RKO (cell line): Measurements from ENCODE around the gene NBEAL1.
"Not testable (repeated sequence)": the region's sequence is repeated elsewhere in the genome, so short reads cannot be mapped to it uniquely, and the experiment has no call there.

Experiments
- DNase-seq: peaks from one replicate; pipeline ENCODE4 v3.0.0-alpha.2; 2016; ENCODE audit warnings: low spot score

Gene NBEAL1

DNA sequence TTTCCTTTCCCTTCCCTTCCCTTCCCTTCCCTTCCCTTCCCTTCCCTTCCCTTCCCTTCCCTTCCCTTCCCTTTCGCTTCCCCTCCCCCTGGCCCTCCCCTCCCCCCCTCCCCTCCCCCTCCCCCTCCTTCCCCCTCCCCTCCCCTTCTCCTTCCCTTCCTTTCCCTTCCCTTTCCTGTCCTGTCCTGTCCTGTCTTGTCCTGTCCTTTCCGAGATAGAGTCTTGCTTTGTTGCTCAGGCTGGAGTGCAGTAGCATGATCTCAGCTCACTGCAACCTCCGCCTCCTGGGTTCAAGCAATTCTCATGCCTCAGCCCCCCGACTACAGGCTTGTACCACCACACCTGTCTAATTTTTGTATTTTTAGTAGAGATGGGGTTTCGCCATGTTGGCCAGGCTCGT is 24.5 kb downstream of the NBEAL1 start:
- not testable (repeated sequence) for DNase-seq

GRCh38 chr2:203040966-203041521 is 26.4 kb downstream of the NBEAL1 start:
- DNase-seq, result no peak

DNA sequence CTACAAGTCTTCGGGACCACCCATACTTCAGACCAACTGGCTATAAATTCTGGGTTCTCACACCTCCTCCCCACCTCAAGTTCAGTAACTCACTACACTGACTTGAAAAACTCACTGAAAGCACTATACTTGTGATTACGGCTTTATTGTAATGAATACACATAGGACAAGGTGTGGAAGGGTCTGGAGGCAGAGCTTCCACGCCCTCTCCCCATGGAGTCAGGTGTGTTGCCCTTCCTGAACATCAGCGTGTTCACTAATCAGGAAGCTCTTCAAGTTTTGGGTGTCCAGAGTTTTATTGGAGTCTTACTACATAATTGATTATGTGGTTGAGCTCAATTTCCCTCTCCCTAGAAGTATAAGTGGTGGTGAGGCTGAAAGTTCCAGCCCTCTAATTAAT is 27.5 kb downstream of the NBEAL1 start:
- no peak for DNase-seq

DNA sequence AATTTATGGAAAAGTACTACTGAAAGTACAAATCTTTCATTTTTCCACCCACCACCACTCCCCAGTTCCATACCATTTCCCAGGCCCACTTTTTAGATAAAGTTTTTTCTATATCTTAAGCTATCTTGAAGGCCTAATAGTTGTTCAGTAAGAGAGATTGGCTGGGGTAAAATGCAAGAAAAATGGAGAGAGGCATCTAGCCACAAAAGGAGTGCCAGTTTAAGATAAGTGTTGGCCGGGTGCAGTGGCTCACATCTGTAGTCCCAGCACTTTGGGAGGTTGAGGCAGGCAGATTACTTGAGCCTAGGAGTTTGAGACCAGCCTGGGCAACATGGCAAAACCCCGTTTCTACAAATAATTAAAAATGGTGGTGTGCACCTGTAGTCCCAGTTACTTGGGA is 28.6 kb downstream of the NBEAL1 start:
- no peak for DNase-seq

DNA sequence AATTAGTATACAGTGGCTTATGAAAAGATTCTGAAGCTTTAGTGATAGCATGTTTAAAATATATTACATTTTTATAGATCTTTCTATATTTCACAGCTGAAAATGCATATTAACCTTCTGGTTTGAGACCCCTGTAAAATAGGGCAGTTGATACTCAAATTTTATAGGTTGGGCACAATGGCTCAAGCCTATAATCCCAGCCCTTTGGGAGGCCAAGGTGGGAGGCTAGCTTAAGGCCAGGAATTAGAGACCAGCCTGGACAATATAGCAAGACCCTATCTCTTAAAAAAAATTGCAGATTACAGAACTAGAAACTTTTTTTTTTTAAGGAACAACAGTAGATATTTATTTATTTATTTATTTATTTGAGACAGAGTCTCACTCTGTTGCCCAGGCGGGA is 31.2 kb downstream of the NBEAL1 start:
- no peak for DNase-seq

- DNase-seq, result no peak
These were observed 37.9 kb downstream of the NBEAL1 start for GRCh38 chr2:203052539-203052938.

- no peak for DNase-seq
These were observed 45.0 kb downstream of the NBEAL1 start for GRCh38 chr2:203059567-203060240.

DNA sequence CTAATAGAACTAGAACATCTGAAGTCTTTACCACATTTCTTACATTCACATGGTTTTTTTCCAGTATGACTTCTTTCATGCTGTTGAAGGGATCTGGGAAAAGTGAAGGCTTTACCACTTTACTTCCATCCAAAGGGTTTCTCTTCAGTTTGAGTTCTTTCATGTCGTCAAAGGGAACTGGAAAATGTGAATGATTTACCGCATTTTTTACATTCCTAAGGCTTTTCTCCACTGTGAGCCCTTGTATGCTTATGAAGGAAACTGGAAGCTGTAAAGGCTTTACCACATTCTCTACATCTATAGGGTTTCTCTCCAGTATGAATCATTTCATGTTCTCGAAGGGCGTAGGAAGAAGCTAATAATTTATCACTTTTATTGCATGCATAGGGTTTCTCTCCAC is 46.7 kb downstream of the NBEAL1 start:
- DNase-seq, result no peak

- DNase-seq, result no peak
These were observed 47.5 kb downstream of the NBEAL1 start for GRCh38 chr2:203062126-203062525.

- not testable (repeated sequence) for DNase-seq
These were observed 51.9 kb downstream of the NBEAL1 start for GRCh38 chr2:203066519-203067091.

DNA sequence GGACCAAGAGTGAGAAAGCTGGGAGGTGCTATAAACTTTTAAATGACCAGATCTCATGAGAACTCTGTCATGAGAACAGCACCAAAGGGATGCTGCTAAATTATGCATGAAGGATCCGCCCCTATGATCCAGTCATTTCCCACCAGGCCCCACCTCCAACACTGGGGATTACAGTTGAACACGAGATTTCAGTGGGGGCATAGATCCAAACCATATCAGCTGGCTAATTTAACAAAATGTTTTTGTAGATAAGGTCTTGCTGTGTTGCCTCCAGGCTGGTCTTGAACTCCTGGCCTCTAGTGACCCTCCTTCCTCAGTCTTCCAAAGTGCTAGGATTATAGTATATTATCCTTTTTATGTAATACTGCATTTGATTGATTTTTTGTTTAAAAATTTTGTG is 56.0 kb downstream of the NBEAL1 start:
- DNase-seq, result no peak

GRCh38 chr2:203071148-203071547 is 56.5 kb downstream of the NBEAL1 start:
- DNase-seq, result no peak

DNA sequence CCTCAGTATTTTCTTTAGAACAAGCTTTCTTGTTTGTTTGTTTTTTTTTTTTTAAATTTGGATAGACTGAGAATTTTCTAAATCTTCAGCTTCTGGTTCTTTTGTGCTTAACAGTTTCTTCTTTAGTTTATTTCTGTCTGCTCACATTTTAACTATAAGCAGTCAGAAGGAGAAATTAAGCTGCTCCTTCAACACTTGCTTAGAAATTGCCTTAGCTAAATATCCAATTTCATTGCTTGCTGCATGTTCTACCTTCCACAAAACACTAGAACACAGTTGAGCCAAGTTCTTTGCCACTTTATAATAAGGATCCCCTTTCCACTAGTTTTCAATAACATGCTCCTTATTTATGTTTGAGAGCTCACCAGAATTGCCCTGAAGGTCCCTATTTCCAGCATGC is 57.7 kb downstream of the NBEAL1 start:
- no peak for DNase-seq

DNA sequence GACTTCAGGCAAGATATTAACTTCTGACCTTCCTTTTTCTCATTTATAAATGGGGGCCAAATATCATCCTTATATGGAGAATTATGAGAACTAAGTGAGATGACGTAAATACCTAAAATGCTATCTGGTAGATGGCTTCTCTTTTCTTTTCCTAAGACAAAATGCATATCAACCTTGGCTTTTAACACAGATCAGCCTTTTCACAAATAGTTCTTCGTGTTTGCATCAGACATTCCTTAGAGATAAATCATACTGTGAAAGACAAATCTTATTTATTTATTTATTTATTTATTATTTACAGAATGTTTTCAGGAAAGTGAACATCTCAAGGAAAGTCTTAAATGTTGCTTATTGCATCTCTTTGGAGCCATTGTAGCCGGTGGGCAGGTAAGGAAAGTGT is 62.8 kb downstream of the NBEAL1 start:
- no peak for DNase-seq

GRCh38 chr2:203080447-203081045 is 65.9 kb downstream of the NBEAL1 start:
- DNase-seq, result no peak

DNA sequence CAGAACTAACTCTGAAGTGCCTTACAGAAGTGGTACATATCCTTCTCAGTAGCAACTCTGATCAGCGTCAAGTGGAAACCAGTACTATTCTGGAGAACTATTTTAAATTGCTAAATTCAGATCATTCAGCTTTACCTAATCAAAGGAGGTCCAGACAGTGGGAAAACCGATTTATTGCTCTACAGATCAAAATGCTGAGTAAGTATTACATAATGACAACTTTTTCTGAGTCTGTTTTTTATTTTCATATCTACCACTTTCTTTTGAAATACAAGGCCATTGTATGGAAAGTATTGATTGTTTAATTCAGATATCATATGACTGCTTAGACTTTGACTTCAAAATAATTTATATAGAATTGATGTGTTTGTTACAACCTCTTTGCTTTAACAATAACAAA is 68.7 kb downstream of the NBEAL1 start:
- no peak for DNase-seq

DNA sequence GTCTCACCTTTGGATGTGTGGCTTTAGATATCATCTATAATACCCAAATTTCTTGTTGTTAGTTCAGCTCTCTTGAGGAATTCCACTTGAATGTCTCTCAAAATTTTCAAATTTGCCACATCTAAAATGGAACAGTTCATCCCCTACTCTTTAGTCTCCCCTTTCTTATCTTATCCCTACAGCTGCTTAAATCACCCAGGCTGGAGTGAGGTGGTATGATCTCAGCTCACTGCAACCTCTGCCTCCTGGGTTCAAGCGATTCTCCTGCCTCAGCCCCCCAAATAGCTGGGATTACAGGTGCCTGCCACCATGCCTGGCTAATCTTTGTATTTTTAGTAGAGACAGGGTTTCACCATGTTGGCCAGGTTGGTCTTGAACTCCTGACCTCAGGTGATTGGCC is 71.7 kb downstream of the NBEAL1 start:
- not testable (repeated sequence) for DNase-seq

- not testable (repeated sequence) for DNase-seq
These were observed 76.0 kb downstream of the NBEAL1 start for GRCh38 chr2:203090721-203091120.

DNA sequence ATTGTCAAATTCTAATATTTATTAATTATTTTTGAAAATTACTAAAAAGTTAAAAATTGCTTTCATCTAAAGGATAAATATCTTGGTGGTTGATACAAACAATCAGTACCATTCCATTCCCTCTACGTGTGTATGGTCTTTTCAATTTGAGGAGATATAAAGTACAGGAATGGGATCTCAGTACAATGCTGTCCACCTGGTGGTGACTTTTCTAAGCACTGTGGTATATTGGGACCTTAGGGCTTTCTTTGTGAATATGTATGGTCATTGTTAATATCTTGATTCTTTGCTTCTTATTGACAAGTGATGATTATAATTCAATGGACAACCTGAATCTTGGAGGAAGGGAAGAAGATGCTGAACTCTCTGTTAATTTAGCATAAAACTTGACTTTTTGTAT is 83.1 kb downstream of the NBEAL1 start:
- peak; percentile 33 for DNase-seq

- DNase-seq, result not testable (repeated sequence)
These were observed 87.7 kb downstream of the NBEAL1 start for GRCh38 chr2:203102357-203102756.

DNA sequence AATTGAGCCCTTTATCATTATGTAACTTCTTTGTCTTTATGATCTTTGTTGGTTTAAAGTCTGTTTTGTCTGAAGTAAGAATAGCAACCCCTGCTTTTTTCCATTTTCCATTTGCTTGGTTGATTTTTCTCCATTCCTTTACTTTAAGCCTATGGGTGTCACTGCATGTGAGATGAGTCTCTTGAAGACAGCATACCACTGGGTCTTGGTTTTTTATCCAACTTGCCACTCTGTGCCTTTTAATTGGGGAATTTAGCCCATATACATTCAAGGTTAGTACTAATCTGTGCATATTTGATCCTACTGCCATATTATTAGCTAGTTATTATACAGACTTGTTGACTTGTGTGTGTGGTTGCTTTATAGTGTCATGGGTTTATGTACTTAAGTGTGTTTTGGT is 89.6 kb downstream of the NBEAL1 start:
- no peak for DNase-seq

DNA sequence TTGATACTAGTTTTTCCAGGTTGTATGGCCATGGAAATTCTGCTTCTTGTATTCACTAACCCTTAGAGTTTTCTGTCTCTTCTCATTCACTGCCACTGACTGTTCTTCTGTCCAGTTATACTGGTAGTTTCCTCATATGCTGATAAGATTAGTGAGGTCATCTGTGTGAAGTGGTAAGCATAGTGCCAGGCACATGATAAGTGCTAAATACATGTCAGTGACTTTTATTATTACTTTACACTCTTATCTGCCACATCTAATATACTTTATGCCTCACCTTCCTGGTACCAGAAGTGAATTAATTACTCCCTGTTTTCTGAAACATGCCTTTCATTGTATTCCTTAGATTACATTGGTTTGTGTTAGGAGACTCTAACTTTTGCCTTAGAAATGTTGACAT is 91.3 kb downstream of the NBEAL1 start:
- DNase-seq, result no peak

DNA sequence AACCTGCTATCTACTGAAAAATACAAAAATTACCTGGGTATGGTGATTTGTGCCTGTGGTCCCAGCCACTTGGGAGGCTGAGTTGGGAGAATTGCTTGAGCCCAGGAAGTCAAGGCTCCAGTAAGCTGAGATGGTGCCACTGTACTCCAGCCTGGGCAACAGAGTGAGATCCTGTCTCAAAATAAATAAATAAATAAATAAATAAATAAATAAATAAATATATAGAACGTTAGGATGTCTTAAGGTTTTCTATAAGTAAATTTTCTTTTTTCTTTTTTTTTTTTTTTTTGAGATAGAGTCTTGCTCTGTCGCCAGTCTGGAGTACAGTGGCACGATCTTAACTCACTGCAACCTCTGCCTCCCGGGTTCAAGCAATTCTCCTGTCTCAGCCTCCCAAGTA is 95.8 kb downstream of the NBEAL1 start:
- not testable (repeated sequence) for DNase-seq
